Activated CD8-positive, alpha-beta memory T cell treated with anti-CD3 and anti-CD28 coated beads for 48 hours (primary cell): ENCODE results near the gene SLC19A1.
"Not testable (repeated sequence)": the region's sequence is repeated elsewhere in the genome, so short reads cannot be mapped to it uniquely, and the experiment has no call there.

Experiments used
- DNase-seq, 3 experiments: peaks; one replicate each; pipeline ENCODE4 v3.0.0-alpha.2; 2020; ENCODE audit warnings: low read depth in 2 of 3, low spot score in 2 of 3

The SLC19A1 gene

GRCh38 chr21:45506836-45507522, 35.3 kb downstream of the SLC19A1 start:
- no peak for DNase-seq

GRCh38 chr21:45506241-45506817, 35.9 kb downstream of the SLC19A1 start:
- no peak for DNase-seq

- DNase-seq, result no peak
Observed at GRCh38 chr21:45505416-45506021, 36.7 kb downstream of the SLC19A1 start.

- no peak for DNase-seq
Observed at GRCh38 chr21:45504516-45505415, 37.5 kb downstream of the SLC19A1 start.

GRCh38 chr21:45504021-45504515, 38.2 kb downstream of the SLC19A1 start:
- no peak for DNase-seq

- not testable (repeated sequence) for DNase-seq
Observed at GRCh38 chr21:45503226-45503625, 39.0 kb downstream of the SLC19A1 start.

- DNase-seq, result no peak
Observed at GRCh38 chr21:45502600-45502999, 39.6 kb downstream of the SLC19A1 start.

GRCh38 chr21:45502006-45502345, 40.3 kb downstream of the SLC19A1 start:
- DNase-seq, result no peak

- DNase-seq, result not testable (repeated sequence)
Observed at GRCh38 chr21:45501081-45502005, 40.9 kb downstream of the SLC19A1 start.

- no peak for DNase-seq
Observed at GRCh38 chr21:45499970-45500577, 42.2 kb downstream of the SLC19A1 start.

- DNase-seq, result no peak
Observed at GRCh38 chr21:45499201-45499750, 43.0 kb downstream of the SLC19A1 start.

GRCh38 chr21:45498646-45499000, 43.6 kb downstream of the SLC19A1 start:
- DNase-seq, result no peak

GRCh38 chr21:45497846-45498645, 44.2 kb downstream of the SLC19A1 start:
- no peak for DNase-seq

- no peak for DNase-seq
Observed at GRCh38 chr21:45496968-45497845, 45.0 kb downstream of the SLC19A1 start.

- DNase-seq, result no peak
Observed at GRCh38 chr21:45496151-45496967, 45.9 kb downstream of the SLC19A1 start.

GRCh38 chr21:45494851-45495680, 47.2 kb downstream of the SLC19A1 start:
- no peak for DNase-seq
